GM19452 (cell line): Measurements from ENCODE around the gene ZNF609.

ENCODE experiments used
- ATAC-seq: cut with Tn5 transposase; IDR thresholded peaks from one replicate; pipeline ENCODE4 v1.9.1; 2021; ENCODE audit not compliant: unreplicated experiment

Gene ZNF609

DNA sequence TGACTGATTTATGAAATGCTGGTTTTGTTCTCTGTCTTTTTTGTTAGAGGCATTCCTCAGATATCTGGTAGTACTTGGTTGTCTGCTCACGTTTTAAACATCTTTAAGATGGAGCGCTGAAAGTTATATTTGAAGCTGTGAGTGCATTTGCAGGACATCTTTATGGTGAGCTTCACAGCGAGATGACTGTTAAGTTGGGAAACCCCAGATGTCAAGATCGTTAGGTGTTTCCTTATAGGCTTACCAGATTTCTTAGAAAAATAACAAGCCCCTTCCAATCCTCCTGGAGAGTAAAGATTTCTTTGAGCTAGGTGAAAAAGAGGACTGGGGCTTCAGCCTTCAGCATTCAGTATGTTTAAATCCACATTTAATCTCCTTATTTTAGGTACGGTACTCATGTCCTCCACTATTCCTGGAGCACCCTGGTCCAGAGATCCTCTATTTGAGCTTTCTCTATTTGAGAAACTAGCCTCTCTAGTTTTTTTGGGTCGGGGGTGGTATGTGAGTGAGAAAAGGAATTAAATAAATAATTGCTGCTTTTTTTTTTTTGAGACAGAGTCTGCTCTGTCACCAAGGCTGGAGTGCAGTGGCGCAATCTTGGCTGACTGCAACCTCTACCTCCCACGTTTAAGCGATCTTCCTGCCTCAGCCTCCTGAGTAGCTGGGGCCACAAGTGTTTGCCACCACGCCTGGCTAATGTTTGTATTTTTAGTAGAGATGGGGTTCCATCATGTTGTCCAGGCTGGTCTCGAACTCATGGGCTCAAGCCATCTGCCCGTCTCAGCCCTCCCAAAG lies 72.3 kb downstream of the ZNF609 start:
- no peak for ATAC-seq

DNA sequence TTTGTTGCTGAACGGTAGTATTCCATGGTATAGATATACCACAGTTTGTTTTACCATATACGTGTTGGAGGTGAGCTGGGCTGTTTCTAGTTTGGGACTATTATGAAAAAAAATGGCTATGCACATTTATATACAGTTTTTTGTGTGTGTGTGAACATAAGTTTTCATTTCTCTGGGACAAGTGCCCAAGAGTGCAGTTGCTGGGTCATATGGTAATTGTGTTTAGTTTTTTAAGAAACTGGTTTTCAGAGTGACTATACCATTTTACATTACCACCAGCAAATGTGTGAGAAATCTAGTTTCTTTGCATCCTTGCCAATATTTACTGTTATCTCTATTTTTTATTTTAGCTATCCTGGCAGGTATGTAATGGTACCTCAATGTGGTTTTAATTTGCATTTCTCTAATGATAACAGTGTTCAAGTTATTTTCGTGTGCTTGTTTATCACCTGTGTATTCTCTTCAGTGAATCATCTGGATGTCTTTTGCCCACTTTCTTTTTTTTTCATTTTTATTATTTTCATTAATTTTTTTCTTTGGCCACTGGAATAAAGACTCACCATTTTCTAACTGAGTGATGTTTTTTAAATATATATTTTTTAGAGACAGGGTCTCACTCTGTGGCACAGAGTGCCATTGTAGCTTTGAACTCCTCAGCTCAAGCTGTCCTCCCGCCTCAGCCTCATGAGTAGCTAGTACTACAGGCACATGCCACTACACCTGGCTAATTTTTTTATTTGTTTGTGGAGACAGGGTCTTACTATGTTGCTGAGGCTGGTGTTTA lies 75.3 kb downstream of the ZNF609 start:
- no peak for ATAC-seq

DNA sequence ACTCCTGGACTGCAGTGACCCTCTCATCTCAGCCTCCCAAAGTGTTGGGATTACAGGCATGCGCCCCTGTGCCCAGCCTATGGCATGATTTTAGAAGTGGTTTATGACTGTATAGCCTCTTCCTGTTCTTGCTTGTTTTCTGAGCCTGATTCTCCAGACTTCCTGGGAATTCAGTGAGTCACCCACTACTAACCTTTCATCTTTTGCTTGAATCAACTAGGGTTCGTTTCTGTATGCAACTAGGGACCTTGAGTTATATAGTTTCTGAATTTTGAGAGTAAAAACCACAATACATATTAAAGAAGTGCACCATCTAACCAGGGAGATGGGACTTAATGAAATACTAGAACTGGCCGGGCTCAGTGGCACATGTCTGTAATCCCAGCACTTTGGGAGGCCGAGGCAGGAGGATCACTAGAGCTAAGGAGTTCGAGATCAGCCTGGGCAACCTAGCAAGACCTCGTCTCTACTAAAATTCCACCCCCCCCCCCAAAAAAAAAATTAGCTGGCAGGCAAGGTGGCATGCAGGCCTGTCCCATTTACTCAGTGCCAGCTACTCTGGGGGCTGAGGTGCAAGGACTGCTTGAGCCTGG lies 76.0 kb downstream of the ZNF609 start:
- no peak for ATAC-seq

DNA sequence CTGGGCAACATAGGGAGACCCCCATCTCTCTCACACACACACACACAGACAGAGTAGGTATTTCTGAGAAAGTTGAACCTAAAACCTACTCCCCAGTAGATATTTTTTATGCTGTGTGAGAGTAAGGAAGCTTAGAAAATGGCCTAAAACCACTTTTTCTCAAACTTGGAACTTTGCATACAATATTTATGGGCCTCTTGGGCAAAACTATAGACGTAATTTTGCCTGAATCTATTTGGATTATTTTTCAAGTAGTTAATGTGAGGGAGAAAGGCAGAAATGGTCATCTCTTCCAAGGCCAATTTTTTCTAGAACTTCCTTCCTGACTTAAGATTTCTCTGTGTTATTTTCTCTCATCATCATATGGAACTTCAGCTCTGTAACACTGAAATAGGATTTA lies 81.7 kb downstream of the ZNF609 start:
- ATAC-seq, result no peak

DNA sequence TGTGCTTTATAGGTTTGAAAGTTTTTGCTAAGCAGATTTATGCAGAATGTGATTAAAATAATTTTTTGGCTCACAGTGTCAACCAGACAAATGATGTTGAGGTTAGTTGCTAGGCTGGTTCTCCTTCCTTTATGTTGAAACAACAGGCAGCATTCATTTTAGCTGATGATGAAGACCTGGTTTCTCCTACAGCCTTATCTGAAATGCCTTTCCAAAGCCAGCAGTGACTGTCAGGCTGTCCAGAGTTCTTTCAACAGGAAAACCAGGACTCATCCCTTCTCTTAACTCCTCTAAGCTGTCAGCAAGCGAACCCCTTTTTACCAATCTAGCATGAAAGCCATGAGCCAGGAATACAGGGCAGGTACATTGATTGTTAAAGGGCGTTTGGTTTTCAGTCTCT lies 84.1 kb downstream of the ZNF609 start:
- no peak for ATAC-seq

DNA sequence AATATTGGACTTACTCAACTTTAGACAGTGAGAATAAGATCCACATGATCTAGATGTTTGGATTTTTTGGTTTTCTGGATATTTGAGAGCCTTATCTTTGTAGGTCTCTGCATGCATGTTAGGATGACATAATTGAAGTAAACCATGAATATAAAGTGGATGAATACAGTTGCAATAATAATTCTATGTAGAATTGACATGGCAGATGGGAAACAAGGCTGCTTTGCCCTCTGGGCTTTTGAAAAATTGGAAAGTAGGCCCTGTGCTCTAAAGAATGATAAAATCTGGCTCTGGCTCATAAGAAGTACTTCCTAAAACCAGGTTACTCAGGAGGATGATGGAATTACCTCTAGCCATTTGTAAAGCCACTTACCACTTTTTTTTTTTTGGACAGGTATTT lies 86.9 kb downstream of the ZNF609 start:
- no peak for ATAC-seq

DNA sequence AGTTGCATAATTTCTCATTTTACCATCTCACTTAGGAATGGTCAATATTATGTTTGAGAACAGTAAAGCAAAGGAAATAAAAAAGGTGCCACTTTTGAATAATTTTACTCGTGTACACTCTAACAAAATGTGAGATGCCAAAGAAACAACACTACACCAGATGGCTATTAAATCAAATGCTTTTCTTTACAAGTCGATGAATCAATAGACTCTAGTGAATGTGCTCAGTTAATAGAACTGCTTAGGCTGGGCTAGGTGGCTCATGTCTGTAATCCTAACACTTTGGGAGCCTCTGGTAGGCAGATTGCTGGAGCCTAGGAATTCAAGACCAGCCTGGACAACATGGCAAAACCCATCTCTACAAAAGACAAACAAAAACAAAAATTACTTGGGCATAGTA lies 87.9 kb downstream of the ZNF609 start:
- no peak for ATAC-seq

DNA sequence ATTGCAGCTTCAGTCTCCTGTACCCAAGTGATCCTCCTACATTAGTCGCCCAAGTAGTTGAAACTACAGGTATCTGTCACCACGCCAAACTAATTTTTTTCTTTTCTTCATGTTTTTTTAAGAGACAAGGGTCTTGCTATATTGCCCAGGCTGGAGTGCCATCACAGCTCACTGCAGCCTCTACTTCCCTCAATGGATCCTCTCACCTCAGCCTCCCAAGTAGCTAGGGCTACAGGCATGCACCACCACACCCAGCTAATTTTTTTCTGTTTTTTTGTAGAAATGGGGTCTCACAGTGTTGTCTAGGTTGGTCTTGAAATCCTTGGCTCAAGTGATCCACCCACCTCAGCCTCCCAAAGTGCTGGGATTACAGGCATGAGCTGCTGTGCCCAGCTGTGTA lies 89.5 kb downstream of the ZNF609 start:
- no peak for ATAC-seq

DNA sequence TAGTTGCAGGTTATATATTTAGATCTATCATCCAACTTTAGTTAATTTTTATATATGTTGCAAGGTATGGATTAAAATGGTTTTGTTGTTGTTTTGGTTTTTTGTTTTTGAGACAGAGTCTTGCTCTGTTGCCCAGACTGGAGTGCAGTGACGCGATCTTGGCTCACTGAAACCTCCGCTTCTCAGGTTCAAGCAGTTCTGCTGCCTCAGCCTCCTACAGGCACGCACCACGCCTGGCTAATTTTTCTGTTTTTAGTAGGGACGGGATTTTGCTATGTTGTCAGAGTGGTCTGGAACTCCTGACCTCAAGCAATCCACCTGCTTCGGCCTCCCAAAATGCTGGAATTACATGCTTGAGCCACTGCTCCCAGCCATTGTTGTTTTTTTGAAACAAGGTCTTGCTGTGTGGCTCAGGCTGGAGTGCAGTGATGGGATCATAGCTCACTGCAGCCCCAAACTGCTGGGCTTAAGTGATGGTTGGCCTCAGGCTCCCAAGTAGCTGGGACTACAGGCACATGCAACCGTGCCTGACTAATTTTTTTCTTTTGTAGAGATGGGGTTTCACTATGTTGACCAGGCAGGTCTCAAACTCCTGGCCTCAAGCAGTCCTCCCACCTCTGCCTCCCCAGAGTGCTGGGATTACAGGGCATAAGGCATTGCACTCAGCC lies 92.0 kb downstream of the ZNF609 start:
- ATAC-seq, result no peak

DNA sequence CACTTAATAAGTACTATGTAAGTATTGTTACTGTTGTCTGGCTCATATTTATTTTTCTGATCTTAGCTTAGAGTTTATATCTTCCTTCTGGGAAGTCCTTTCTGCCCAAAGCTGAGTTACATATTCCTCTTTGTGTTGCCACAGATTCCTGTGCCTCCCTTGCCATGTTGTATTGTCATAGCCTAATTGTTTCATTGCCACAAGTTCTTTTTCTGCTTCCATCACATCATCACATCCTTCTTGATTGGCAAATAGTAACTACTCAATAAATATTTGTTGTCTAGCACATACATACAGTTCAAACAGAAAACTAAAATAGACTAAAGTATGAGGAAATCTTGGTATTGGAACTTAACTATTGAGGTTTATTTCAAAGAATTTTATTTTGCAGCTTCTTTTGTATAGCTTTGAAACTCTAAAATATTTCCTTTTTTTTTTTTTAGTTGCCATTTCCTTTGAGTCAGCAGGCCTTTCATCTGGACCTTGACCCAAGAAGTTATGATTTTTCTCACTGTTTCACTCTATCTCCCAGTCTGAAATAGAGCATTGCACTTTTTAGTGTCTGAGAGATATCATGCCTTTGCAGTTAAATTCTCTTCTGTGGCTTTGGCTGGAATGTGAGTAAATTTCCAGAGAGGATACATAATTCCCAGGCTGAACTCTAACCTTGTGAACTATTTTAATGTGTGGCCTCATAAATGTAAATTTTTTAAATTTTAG lies 98.2 kb downstream of the ZNF609 start:
- ATAC-seq, result no peak

DNA sequence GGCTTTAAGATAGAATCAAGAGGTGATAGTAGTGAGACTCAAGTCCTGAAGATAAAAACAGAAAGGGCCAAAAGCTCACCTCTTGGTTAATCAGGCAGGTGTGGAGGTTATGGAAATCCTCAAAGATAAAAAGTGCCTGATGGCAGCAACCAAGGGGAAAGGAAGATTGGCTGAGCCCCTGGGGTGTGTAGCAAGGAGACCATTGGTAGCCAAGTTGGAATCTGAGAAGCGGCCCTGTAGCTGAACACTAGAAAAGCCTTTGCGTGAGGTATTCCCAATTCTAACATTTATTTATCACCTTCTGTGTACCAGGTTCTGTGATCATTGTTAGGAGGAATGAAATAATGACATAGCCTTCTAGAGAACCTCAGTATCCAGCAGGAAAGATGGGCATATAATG lies 98.9 kb downstream of the ZNF609 start:
- no peak for ATAC-seq

DNA sequence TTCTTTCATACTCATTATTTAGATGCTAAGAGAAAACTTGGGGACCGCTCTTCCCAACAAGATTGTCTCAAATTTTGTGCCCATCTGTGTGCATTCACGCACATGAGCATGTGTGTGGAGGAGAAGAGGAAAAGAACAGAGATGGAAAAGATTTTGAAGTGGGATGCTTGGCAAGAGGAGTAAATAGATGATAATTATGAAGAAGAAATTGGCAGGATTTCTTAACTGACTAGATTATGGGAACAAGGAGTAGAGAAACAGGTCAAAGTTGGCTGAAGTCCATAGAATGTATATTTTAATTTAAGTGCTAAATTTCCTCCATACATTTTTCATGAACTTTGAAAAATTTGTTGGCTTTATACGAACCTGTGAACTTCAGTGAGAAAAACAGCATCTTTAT lies 100.1 kb downstream of the ZNF609 start:
- no peak for ATAC-seq

DNA sequence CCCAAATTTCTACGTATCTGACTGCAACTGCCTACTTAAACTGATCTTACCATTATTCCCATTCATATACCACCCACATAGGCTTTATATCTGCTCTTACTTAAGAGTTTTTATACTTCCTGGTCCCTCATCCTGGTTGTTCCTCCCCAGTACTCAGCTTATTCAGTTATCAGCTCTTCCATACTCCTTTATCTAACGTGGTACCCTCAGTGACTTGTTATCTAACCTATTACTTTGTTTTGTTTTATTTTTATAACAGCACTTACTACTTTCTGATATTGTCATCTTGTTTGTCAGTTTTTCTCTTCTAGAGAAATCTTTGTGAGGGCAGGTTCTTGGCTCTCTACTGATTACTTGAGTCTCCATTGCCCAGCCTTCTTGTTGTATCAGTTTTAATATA lies 100.6 kb downstream of the ZNF609 start:
- no peak for ATAC-seq

DNA sequence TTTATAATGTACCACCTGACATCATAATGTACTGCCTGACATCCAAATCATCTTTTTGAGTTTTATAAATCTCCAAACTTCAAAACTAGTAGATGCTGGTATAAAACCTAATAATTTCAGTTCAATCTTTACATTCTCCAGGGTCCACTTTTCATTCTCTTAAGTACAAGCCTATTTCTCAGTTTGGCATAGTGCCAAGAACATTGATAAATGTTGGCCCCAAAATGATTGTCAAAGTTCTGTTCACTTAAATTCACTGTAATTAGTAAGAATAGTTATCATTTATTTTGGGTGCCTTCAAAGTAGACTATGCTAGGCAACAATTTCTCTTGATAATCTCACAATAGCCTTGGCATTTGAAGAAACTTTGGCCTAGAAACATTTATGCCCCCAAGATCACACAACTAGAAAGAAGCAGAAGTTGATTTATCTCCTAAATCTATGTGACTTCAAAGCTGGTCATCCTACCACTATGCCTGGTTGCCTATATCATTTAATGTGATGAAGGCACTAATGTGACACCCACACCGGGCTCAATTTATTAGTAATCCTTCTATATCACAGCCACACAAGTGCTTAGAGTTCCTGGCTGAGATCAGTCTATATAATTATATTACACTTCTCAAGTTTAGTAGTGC lies 101.7 kb downstream of the ZNF609 start:
- no peak for ATAC-seq

DNA sequence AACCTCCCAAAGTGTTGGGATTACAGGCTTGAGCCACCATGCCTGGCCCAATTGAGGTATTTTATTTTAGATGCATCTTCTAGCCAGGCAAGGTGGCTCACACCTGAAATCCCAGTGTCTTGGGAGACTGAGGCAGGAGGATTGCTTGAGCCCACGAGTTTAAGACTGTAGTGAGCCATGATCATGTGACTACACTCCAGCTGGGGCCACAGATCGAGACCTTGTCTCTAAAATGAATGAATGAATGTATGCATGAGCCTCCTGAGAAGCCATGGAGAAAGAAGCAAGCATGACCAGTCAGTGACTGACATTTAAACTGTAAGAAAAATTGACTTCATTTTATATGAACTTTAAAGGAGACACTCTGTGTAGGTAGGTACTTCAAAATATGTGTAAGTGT lies 105.7 kb downstream of the ZNF609 start:
- ATAC-seq, result no peak

DNA sequence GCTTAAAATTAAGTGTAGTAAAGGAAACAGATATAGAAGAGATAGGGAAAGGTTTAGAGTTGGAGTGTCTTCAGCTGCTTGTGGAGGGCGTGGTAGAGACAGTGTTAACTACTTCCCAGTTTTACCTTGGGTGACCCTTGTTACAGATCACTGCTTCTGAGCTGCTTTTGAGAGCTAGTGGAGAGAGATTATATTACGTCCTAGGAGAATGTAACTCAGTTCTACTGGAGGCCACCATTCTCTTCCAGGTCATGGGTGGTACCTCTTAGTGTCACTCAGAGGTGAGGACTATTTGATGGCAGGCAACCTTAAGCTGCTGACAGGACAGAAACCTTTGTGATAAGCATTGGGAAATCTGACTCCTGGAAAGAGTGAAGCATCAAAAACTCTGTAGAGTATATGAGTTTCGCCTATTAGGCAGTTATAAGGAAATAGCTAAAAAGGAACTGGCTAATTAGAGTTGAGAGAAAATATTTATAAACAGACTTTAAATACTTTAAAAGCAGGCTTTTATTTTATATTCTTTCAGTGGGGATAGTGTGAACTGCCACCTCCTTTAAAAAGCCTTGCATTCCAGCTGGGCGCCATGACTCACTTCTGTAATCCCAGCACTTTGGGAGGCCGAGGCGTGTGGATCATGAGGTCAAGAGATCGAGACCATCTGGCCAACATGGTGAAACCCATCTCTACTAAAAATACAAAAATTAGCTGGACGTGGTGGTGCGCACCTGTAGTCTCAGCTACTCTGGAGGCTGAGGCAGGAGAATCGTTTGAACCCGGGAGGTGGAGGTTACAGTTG lies 106.5 kb downstream of the ZNF609 start:
- no peak for ATAC-seq

DNA sequence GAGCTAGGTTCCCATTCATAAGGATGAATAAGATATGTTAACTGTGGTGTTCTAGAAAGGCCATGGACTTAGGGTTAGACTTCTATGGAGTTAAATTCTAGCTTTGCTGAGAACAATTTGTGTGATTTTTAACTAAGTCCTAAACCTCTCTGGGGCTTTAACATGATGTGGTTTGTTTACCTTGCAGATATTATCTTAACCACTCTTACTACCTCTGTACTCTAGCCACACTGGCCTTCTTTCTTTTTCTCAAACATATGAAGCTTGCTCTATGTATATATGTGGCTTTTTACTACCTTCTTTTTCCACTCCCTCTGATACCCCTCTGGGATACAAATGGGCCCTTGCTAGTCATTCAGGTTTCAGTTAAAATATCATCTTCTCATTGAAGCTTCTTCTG lies 108.4 kb downstream of the ZNF609 start:
- ATAC-seq, result no peak

DNA sequence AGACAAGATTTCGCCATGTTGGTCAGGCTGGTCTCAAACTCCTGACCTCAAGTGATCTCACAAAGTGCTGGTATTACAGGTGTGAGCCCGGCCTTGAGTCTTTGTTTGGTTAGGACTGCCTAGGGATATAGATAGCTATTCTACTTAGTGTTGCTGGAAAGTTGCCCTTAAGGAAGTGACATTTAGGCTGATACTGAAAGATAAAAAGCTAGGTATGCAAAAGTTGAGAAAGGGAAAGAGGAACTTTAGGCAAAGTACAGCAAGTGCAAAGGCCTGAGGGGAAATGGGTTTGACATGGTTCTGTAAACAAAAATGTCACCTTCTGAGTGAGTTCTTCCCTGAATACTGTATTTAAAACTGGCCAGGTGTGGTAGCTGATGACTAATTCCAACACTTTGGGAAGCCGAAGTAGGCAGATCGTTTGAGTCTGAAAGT lies 111.5 kb downstream of the ZNF609 start:
- peak; percentile 62 for ATAC-seq

DNA sequence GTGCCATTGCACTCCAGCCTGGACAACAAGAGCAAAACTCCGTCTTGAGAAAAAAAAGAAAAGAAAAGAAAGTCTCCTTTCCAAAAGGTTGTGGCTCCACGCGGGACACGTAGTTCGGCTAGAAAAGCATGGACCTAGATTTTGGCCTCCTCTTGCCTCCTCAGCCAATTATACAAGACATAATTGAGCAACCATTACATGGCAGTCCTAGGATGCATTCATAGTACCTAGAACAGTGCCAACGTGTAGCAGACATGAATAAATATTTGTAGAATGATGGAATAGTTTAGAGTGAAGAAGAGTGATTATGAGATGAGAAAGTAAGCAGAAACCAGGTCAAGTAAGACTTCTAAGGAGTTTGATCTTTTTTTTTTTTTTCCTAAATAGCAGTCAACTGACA lies 112.5 kb downstream of the ZNF609 start:
- no peak for ATAC-seq
